ENCODE data around the gene EHD3.

The EHD3 gene

DNA sequence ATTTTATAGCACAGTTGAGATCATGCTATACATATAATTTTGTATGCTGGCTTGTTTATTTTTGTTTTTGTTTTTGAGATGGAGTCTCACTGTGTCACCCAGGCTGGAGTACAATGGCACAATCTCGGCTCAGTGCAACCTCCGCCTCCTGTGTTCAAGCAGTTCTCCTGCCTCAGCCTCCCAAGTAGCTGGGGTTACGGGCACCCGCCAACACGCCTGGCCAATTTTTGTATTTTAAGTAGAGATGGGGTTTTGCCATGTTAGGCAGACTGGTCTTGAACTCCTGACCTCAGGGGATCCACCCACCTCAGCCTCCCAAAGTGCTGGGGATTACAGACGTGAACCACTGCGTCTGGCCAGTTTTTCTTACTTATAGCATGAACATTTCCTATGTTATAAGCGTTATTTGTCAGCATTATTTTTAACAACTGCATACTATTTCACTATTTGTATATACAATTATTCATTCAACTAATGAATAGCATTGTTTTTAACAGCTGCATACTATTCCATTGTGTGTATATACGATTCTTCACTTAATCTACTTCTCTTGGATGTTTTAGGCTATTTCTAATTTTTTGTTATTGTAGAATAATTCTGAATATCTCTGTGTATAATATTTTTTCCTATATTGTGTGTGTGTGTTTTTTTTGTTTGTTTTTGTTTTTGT lies 3.5 kb downstream of the EHD3 start:
- no peak for DNase-seq

DNA sequence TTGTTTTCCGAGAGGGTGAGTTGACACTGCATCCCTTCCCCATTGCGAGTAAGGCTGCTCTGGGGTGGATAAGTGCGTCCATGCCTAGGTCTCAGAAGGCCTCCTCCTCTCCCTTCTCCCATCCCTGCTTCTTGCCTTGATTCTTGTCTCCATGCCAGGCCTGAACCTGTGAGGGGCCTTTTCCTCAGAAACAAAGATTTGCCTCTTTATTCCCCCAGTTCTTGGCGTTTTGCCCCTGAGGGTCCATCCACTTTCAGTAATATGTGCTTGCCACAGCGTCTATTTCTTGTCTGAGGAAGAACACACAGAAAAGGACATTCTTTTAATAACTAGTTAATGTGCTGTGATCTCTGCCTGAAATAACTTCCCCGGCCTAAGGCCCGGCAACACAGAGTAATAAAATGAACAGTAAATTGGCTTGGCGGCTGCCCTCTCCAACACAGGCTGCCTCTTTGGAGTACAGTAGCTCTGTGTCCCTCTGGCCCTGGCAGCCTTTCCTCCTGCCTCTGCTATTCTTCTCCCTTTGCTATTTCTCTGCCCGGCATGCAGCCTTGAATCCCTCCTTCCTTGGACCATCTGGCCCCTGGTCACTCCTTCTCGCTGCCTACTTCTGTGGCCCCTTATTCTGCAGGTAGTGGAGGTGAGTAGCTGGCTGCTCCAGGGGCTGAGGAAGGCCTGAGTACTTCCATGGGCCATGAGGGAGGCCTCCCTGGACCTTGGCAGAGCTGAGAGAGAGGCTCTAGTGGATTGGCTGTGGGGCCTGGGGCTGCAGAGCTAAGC lies 4.4 kb downstream of the EHD3 start:
- DNase-seq: no peak

DNA sequence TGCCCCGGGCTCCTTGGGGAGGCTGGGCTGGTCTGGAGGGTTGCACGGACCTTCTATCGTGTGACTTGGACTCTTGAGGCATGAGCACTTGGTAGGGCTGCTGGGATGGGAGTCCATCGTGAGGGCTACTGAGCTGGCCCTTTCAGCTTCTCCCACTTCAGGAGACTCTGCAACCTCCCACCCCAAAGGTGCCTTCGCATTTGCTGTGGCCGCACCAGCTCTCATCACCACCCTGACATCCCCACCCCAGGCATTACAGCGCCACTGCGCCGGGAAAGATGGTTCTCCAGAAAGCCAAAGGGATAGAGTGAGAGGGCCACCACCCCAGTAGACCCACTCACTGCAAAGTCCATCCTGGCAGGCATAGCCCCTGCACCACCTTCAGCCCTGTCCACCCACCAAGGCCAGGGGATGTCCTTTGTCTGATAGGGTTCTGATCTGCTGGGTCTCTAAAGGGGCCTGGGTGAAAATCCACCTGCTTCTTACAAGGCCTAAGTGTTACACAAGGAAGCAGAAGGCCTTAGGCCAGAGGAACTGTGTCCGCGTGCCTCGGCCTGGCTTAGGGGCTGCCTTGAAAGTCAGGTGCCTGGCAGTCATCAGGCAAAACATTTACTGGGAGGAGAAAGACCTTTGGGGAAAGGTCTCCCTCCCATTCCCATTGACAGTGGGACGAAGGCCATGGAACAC lies 5.1 kb downstream of the EHD3 start:
- no peak for DNase-seq

DNA sequence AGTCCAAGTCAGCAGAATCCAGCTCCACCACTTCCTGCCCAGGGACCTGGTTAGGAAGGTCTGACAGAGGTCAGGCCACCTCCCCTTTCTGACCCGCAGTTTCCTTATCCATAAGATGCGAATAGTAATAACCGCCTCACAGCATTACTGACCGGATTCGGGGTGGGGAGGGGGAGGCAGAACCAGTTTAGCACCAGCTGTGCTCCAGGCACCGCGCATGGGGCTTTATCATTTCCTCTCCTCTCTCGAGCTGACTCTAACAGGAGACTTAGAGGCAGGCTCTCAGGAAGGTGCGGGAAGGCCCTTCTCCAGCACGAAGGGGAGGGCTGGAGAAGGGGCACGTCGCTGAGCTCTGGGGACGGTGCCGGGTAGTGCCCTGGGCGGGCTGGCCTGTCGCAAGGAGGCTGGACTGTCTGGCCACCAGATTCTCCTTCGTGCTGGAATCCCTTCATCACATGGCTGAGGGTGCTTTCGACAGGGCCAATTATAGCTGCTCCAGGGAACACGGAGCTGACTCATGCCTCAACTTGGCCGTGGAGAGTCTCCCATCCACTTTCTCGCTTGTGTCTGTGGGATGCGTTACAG lies 5.7 kb downstream of the EHD3 start:
- DNase-seq: no peak

DNA sequence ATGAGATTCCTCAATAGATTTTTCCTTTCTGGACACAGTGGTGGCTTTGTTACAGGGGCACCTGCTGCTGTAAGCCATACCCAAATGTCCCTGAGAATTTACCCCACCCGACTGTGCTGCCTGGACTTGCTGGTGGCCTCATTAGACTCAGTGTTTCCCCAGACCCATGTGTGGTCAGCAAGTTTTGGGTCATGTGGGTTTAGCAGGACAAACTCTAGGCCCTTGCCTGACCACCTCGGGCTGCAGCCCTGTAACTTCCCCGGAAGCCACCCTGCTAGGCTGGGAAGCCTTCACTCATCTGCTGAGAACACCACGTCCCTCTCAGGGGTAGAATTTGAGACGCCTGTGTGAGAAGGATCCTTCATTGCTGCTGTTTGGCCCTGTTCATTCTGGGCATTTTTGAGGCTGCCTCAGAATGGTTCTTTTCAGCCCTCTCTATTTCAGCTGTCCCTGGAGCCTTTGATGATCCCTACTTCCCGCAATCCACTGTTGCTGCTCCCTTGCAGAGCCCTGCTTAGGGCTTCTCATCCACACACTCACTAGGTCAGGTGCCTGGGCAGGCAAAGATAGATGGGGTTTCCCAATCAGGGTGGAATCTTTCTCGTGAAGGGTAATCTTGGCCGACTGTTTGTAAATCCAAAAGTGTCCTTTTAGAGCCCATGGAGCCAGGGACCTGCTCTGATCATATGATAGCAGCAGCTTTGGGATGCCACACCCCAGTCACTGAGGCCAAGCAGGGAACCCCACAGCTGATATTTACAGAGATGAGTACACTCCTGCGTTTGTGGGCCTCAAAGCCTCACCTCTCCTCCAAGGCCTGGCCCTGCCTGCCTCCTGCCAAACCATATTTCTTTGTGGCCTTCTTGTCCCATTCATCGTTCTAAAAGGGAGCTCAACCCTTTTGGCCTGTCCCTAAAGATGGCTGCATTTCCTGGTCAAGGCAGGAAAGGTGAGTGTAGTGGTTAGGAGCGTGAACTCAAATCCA lies 6.7 kb downstream of the EHD3 start:
- no peak for DNase-seq

DNA sequence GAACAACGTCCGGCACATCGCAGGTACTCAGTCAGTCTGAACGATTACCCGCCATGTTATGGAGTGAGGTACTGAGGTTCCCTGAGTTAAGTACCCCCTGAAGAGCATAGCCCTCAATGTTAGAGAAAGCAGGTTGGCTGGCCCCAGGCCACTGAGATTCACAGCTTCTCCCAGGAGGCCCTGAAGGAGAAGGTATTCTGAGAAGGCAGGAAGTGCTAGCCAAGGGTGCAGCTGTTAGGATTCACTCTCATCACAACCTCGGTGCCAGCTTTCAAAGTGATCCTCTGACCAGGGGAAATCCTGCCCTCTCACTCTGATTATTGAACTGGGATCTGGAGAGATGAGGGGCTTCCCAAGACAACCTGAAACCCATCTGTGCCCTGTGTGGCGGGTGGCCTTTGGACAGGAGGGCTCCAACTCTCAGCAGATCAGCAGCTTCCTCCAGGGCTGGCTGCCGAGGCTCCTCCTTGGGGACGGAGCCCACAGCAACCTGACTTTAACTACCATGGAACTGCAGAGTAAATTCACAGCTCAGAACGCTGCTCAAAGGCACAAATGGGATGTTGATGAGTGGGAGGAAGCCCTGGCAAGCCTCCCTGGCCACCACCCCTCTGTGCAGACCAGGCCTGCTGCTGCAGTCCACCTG lies 7.8 kb downstream of the EHD3 start:
- no peak for DNase-seq

DNA sequence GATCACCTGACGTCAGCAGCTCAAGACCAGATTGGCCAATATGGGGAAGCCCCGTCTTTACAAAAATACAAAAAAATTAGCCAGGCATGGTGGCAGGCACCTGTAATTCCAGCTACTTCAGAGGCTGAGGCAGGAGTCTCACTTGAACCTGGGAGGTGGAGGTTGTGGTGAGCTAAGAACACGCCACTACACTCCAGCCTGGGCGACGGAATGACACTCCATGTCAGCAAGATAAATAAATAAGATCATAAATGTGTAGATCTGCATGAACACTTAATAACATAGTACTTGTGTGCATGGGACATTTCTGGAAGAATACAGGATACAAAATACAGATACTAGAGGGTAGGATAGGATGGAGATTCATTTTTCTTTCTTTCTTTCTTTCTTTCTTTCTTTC lies 9.1 kb downstream of the EHD3 start:
- DNase-seq: no peak

DNA sequence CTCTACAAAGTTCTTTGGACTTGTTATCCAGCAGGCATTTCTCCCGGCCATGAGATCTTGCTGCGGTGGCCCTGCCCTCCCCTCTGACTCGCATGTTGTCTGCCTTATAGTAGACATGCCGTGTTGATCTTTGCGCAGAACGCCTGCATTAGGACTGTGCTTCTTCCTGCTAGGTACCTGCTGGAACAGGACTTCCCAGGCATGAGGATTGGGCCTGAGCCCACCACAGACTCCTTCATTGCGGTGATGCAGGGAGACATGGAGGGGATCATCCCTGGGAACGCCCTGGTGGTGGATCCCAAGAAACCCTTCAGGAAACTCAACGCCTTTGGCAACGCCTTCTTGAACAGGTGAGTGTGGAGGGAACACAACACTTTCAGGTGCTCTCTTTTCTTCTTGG lies 10.1 kb downstream of the EHD3 start:
- no peak for DNase-seq

DNA sequence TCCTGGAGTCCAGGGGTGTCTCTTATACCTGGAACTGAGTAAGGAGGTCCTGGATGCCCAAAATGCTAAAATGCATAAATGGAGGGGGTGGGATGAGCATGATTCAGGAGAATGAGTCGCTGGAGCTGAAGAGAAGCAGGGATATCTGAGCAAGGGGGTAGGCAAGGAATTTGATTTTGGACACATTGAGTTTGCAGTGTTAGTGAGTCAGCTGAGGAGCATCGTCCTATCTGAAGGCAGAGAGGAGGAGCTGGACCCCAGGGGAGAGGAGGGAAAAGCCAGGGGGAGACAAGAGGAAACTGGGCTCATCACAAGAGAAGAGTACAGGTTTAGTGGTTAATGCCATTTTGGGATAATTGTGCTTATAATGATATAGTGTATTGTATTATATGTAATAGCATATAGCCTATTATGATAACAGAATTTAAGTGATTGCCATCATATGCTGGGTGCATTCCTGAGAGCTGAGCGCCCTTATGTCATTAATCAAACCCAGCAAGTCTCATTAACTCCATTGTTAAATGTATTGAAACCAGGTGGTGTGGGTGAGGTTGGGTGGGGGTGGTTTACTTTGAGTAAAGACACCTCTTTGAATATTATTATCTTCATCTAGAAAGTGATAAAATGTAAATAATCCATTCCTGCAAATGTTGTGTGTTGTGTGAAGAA lies 12.4 kb downstream of the EHD3 start:
- DNase-seq: no peak

DNA sequence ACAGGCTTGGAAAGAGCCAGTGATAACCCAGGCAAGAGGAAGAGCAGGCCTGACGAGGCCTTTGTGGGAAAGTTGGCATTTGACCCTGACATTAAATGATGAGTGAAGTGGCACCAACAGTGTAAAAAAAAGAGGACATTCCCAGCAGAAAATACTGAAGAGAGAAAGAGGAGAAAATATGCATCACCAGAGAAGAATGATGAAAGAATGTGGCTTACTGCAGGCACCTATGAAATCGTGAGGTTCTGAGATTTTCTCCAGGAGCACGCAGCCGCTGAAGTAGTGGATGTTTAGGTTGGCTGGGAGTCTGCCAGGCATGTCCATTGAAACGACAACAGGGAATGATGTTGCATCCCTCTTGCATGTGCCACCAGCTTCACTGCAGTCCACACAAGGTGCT lies 13.8 kb downstream of the EHD3 start:
- no peak for DNase-seq

DNA sequence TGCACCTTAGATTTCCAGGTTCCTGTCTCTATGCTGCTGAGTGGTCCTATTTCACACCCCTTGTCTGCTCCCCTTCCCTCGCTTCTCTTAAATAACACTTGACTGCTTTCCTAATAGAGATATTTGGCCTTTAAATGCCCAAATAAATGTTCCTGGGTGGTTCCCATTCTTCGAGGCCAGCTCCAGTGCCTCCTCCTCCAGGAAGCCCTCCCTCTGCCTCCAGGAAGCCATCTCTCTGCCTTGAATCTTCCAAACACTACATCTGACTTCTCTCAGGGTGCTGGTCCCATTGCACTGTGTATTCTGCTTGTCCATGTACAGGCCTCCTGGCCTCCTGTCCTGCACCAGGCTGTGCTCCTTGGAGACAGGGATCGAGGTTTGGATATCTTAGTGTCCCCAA lies 14.2 kb downstream of the EHD3 start:
- no peak for DNase-seq

DNA sequence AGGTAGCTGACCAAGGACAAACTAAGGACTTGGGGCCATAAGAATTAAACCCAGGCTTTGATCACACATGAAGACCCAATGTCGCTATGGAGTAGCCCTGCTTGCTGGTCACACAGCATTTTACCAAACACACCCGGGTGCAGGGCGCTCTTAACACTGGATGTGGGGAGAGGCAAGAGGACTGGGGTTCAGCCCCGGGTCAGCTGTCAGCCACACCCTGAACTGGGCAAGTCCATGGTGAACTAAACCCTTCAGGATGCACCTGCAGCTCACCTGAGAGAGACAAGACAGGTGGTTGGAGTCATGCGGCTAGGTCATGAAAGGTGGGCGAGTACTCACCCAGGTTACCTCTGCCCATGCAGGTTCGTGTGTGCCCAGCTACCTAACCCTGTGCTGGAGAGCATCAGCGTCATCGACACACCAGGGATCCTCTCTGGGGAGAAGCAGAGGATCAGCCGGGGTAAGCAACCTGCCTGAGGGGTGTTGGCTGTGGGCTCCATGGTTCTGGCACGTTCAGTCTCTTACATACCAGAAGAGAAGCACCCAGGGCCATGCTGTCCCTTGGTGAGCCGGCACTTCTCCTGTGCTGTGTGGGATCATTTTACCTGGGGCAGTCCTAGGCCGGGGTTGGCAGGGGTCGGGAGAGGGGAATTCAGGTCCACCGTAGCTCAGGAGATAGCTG lies 15.2 kb downstream of the EHD3 start:
- no peak for DNase-seq

DNA sequence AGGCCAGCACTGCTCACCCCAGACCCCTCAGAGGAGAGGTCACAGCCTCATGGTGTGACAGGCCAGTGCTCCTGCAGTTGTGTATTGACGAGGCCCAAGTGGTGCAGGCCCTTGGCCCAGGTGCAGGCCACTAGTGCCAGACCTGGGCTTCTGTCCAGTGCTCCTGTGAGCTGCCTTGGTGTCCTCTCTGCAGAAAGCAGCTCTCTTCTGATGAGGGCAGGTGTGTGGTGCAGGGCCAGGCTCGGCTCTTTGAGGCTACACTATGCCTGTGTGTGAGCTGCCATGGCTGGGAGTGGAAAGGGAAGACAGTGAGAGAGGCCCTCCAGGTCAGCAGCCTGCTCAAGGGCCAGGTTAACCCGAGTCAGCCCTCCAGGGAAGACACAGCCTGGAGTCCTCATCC lies 17.1 kb downstream of the EHD3 start:
- no peak for DNase-seq

DNA sequence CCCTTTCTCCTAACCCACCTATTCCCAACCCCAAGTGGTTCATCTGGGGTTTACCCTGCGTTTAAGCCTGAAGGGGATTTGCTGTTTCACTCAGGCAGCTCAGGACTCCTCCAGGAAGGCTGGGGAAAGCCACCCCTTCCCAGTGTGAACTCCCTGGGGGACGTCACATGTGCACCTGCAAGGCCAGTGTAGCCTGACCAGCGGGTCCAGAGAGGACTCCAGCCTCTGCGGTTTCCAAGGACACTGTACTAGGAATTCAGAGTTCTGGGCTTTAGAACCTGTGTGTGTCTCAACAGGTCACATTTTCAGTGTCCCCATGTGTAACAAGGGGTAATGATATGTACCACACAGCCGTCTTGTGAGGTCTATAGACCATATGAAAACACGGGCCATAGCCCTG lies 17.9 kb downstream of the EHD3 start:
- no peak for DNase-seq

DNA sequence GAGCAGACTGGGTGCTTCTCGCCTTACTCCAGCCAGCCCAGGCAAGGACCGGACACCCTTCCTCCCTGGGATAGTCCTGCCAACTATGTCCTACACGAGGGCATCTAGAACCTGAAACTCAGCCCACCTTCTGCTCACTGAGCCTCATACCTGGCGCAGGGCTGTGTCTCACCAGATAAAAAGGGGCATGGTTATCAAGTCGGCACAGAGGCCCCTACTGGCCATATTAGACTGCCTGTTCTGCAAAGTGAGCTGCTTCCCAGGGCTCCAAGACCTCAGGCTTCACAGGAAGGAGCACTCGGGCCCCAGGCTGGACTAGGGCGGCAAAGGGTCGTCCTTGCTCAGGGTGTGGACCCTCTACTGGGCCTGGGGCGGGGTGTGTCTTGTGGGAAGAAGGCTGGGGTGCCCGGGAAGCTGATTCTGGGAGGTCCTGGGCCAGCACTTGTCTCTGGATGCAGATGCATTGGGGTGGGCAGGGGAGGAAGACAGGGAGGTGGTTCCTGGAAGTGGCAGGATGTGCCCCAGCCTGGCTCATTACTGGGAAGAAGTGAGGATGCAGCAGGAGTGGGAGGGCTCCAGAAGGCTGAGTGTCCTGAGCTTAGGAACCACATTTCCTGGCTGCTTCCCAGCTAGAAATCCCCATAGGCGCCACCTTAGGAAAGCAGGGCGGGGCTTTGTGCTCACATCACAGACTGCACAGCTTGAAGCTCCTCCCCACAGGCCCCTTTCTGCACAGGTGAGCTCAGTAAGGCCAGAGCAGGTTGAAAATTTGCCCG lies 19.6 kb downstream of the EHD3 start:
- no peak for DNase-seq

DNA sequence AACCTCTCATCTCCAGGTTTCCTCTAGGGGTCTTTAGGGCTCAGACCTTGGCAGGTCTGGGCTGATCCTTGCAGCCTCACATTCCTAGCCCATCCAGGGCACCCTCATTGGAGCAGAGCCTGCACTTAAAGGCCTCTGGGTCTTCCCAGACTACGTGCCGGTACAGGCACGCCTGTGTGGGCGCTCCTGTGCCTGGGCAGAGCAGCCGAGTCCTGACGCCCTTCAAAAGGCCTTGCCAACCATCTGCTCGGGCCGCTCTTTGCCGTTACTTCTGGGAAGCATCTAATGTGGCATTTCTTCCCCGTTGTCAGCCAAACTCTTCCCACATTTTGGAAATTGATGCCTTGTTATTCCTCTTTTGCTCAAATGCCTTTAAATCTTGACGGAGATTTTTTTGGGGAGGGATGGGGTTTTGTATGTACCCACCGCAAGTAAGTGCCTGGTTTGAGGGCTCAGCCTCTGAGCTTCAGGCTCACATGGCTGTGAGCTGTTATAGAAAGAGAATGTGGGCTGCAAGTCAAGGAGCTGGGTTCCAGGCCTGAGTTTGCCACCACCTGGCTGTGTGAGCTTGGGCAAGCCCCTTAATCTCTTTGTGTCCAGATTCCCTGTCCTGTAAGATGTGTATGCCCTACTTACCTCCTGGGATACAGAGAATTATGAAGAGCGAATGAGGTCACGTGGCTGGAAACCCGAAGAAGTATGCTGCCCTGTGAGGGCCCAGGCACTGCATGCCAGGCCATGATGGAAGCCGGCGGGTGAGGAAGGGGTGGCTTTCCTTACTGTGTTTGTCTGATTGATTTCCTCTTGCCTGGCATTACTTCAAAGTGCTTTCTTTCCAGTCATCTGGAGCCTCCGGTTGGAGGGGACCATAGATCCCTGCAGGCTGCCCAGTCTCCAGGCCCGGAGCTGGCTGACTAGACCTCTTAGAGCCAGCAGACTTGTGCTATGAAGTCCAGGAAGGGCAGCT lies 20.6 kb downstream of the EHD3 start:
- DNase-seq: no peak

DNA sequence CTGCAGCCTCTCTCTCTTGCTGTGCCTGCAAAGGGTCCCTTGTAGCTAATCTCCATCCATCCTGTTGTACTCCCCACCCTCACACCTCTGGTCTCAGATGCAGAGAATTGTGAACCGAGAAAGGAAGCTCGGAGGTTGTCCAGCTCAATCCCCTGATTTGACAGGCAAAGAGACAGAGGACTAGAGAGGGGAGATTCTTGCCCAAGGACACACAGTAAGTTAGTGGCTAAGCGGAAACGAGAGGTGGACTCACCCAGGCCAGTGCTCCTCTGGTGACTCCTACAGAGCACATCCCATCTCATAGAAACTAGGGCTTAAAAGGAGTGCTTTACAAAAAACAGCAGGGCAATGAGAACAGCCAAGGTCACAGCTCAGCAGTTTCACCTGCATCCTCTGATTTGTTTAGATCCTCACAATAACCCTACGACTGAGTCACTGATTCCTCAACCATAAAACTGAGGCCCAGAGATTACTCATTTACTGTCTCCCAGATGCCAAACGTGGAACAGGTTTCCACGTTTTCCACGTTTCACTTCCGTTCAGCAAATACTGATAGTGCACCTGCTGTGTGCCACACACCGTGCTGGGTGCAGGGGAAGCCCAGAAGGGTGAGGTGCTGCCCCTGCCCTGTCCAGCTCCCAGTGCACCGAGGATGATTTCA lies 22.1 kb downstream of the EHD3 start:
- no peak for DNase-seq

All from activated CD4-positive, alpha-beta T cell treated with anti-CD3 and anti-CD28 coated beads for 1 hour (primary cell).